Measurements from ENCODE around the gene EIPR1.

DNA sequence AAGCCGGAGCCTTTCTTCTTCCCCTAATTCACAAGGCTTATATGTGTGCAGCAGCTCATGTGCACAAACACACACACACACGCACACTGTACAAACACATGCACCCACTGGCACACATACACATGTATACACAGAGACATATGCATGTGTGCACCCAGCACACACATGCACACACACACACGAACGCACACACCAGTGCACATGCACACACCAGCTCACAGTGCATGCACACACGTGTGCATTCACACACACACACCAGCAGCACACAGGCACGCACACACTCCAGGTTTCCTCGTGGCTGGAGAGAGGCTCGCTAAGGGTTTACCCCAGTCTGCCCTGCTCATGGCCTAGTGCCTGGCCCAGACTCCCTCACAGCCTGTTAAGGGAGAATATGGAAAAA, 234.0 kb downstream of the EIPR1 start:
- TF ChIP-seq EP300 (IDR thresholded peaks at IDR 0.05), result no peak
- no peak for TF ChIP-seq CTCF (IDR thresholded peaks at IDR 0.05)
